ENCODE results near the gene DIPK1C.

Gene DIPK1C

GRCh38 chr18:74430806-74431571 lies 26.1 kb downstream of the DIPK1C start:
- no peak overlapping the region for H3K4me3 Mint-ChIP-seq
- no peaks in the 10 kb centered on the region for H3K4me1 Mint-ChIP-seq (ENCODE audit: low read depth)
- peaks cover 9% of the 10 kb centered on the region for H3K27me3 Mint-ChIP-seq (ENCODE audit: low read depth)
- no peak overlapping the region for H3K27ac Mint-ChIP-seq
- H3K36me3 Mint-ChIP-seq (ENCODE audit: low read depth): no peaks in the 10 kb centered on the region
- no peaks in the 10 kb centered on the region for H3K9me3 Mint-ChIP-seq
- no peak for DNase-seq (ENCODE audit: low spot score)

GRCh38 chr18:74430231-74430630 lies 26.9 kb downstream of the DIPK1C start:
- Mint-ChIP-seq H3K27me3 (ENCODE audit: low read depth) (peaks cover 9% of the 10 kb centered on the region), H3K27ac (no peak overlapping the region), H3K4me3 (no peak overlapping the region), H3K9me3 (no peaks in the 10 kb centered on the region), H3K4me1 (ENCODE audit: low read depth) (no peaks in the 10 kb centered on the region), H3K36me3 (ENCODE audit: low read depth) (no peaks in the 10 kb centered on the region)
- no peak for DNase-seq (ENCODE audit: low spot score)

GRCh38 chr18:74429096-74429495 lies 28.0 kb downstream of the DIPK1C start:
- H3K36me3 Mint-ChIP-seq (ENCODE audit: low read depth): no peaks in the 10 kb centered on the region
- peaks cover 12% of the 10 kb centered on the region for H3K27me3 Mint-ChIP-seq (ENCODE audit: low read depth)
- H3K27ac Mint-ChIP-seq: no peak overlapping the region
- no peak for DNase-seq (ENCODE audit: low spot score)
- H3K4me1 Mint-ChIP-seq (ENCODE audit: low read depth): no peaks in the 10 kb centered on the region
- no peaks in the 10 kb centered on the region for H3K9me3 Mint-ChIP-seq
- no peak overlapping the region for H3K4me3 Mint-ChIP-seq

- Mint-ChIP-seq H3K4me1 (ENCODE audit: low read depth) (no peaks in the 10 kb centered on the region), H3K27ac (no peak overlapping the region), H3K4me3 (no peak overlapping the region), H3K9me3 (no peaks in the 10 kb centered on the region), H3K27me3 (ENCODE audit: low read depth) (peaks cover 12% of the 10 kb centered on the region), H3K36me3 (ENCODE audit: low read depth) (no peaks in the 10 kb centered on the region)
- no peak for DNase-seq (ENCODE audit: low spot score)
These were observed 29.5 kb downstream of the DIPK1C start for GRCh38 chr18:74427442-74428112.

GRCh38 chr18:74425876-74426275 lies 31.2 kb downstream of the DIPK1C start:
- no peaks in the 10 kb centered on the region for H3K9me3 Mint-ChIP-seq
- H3K27me3 Mint-ChIP-seq (ENCODE audit: low read depth): peaks cover 16% of the 10 kb centered on the region
- DNase-seq (ENCODE audit: low spot score): no peak
- no peaks in the 10 kb centered on the region for H3K4me1 Mint-ChIP-seq (ENCODE audit: low read depth)
- no peak overlapping the region for H3K4me3 Mint-ChIP-seq
- no peaks in the 10 kb centered on the region for H3K36me3 Mint-ChIP-seq (ENCODE audit: low read depth)
- H3K27ac Mint-ChIP-seq: no peak overlapping the region

GRCh38 chr18:74425161-74425560 lies 31.9 kb downstream of the DIPK1C start:
- Mint-ChIP-seq H3K27ac (no peak overlapping the region), H3K4me3 (no peak overlapping the region), H3K27me3 (ENCODE audit: low read depth) (peaks cover 18% of the 10 kb centered on the region), H3K4me1 (ENCODE audit: low read depth) (no peaks in the 10 kb centered on the region), H3K36me3 (ENCODE audit: low read depth) (no peaks in the 10 kb centered on the region), H3K9me3 (no peaks in the 10 kb centered on the region)
- DNase-seq (ENCODE audit: low spot score): no peak

GRCh38 chr18:74422541-74422940 lies 34.6 kb downstream of the DIPK1C start:
- no peak overlapping the region for H3K27ac Mint-ChIP-seq
- no peak overlapping the region for H3K4me3 Mint-ChIP-seq
- H3K9me3 Mint-ChIP-seq: no peaks in the 10 kb centered on the region
- peaks cover 26% of the 10 kb centered on the region for H3K27me3 Mint-ChIP-seq (ENCODE audit: low read depth)
- H3K4me1 Mint-ChIP-seq (ENCODE audit: low read depth): no peaks in the 10 kb centered on the region
- no peak for DNase-seq (ENCODE audit: low spot score)
- H3K36me3 Mint-ChIP-seq (ENCODE audit: low read depth): no peaks in the 10 kb centered on the region

- Mint-ChIP-seq H3K9me3 (no peaks in the 10 kb centered on the region), H3K27ac (no peak overlapping the region), H3K27me3 (ENCODE audit: low read depth) (peaks cover 26% of the 10 kb centered on the region), H3K4me1 (ENCODE audit: low read depth) (no peaks in the 10 kb centered on the region), H3K4me3 (no peak overlapping the region), H3K36me3 (ENCODE audit: low read depth) (no peaks in the 10 kb centered on the region)
- DNase-seq (ENCODE audit: low spot score): no peak
These were observed 36.2 kb downstream of the DIPK1C start for GRCh38 chr18:74420926-74421325.

GRCh38 chr18:74420481-74420880 lies 36.6 kb downstream of the DIPK1C start:
- Mint-ChIP-seq H3K4me3 (no peak overlapping the region), H3K36me3 (ENCODE audit: low read depth) (no peaks in the 10 kb centered on the region), H3K4me1 (ENCODE audit: low read depth) (no peaks in the 10 kb centered on the region), H3K27me3 (ENCODE audit: low read depth) (peaks cover 26% of the 10 kb centered on the region), H3K27ac (no peak overlapping the region), H3K9me3 (no peaks in the 10 kb centered on the region)
- DNase-seq (ENCODE audit: low spot score): no peak

- Mint-ChIP-seq H3K4me3 (no peak overlapping the region), H3K27ac (no peak overlapping the region), H3K4me1 (ENCODE audit: low read depth) (no peaks in the 10 kb centered on the region), H3K9me3 (no peaks in the 10 kb centered on the region), H3K27me3 (ENCODE audit: low read depth) (peaks cover 26% of the 10 kb centered on the region), H3K36me3 (ENCODE audit: low read depth) (no peaks in the 10 kb centered on the region)
- no peak for DNase-seq (ENCODE audit: low spot score)
These were observed 37.3 kb downstream of the DIPK1C start for GRCh38 chr18:74419761-74420160.

GRCh38 chr18:74418023-74418422 lies 39.1 kb downstream of the DIPK1C start:
- Mint-ChIP-seq H3K4me3 (no peak overlapping the region), H3K27me3 (ENCODE audit: low read depth) (peaks cover 24% of the 10 kb centered on the region), H3K9me3 (no peaks in the 10 kb centered on the region), H3K36me3 (ENCODE audit: low read depth) (no peaks in the 10 kb centered on the region), H3K27ac (no peak overlapping the region), H3K4me1 (ENCODE audit: low read depth) (no peaks in the 10 kb centered on the region)
- no peak for DNase-seq (ENCODE audit: low spot score)

GRCh38 chr18:74416124-74416523 lies 41.0 kb downstream of the DIPK1C start:
- Mint-ChIP-seq H3K27ac (no peak overlapping the region), H3K4me3 (no peak overlapping the region), H3K27me3 (ENCODE audit: low read depth) (peaks cover 21% of the 10 kb centered on the region), H3K4me1 (ENCODE audit: low read depth) (peaks cover 7% of the 10 kb centered on the region), H3K36me3 (ENCODE audit: low read depth) (no peaks in the 10 kb centered on the region), H3K9me3 (no peaks in the 10 kb centered on the region)
- no peak for DNase-seq (ENCODE audit: low spot score)

GRCh38 chr18:74414953-74415515 lies 42.1 kb downstream of the DIPK1C start:
- no peak overlapping the region for H3K27ac Mint-ChIP-seq
- peaks cover 22% of the 10 kb centered on the region for H3K27me3 Mint-ChIP-seq (ENCODE audit: low read depth)
- peaks cover 14% of the 10 kb centered on the region for H3K4me1 Mint-ChIP-seq (ENCODE audit: low read depth)
- H3K36me3 Mint-ChIP-seq (ENCODE audit: low read depth): no peaks in the 10 kb centered on the region
- DNase-seq (ENCODE audit: low spot score): no peak
- no peak overlapping the region for H3K4me3 Mint-ChIP-seq
- no peaks in the 10 kb centered on the region for H3K9me3 Mint-ChIP-seq

GRCh38 chr18:74413836-74414235 lies 43.3 kb downstream of the DIPK1C start:
- no peaks in the 10 kb centered on the region for H3K9me3 Mint-ChIP-seq
- peaks cover 17% of the 10 kb centered on the region for H3K27me3 Mint-ChIP-seq (ENCODE audit: low read depth)
- H3K4me3 Mint-ChIP-seq: no peak overlapping the region
- H3K4me1 Mint-ChIP-seq (ENCODE audit: low read depth): peaks cover 16% of the 10 kb centered on the region
- H3K27ac Mint-ChIP-seq: no peak overlapping the region
- no peak for DNase-seq (ENCODE audit: low spot score)
- H3K36me3 Mint-ChIP-seq (ENCODE audit: low read depth): no peaks in the 10 kb centered on the region
